SK-N-MC (cell line): ENCODE measurements around the gene FNDC3B.

Experiments used
- EZH2 ChIP-seq: fragments of 200-600 bp; sonication (generic); IDR thresholded peaks from one replicate; pipeline ENCODE4 v1.6.1; 2017; ENCODE audit warnings: antibody characterized with exemption
- POLR2AphosphoS5 ChIP-seq: IDR thresholded peaks from 2 replicates; pipeline ENCODE4 v1.6.1; 2012; ENCODE audit warnings: mild to moderate bottlenecking, low read depth, low read length, borderline replicate concordance

DNA sequence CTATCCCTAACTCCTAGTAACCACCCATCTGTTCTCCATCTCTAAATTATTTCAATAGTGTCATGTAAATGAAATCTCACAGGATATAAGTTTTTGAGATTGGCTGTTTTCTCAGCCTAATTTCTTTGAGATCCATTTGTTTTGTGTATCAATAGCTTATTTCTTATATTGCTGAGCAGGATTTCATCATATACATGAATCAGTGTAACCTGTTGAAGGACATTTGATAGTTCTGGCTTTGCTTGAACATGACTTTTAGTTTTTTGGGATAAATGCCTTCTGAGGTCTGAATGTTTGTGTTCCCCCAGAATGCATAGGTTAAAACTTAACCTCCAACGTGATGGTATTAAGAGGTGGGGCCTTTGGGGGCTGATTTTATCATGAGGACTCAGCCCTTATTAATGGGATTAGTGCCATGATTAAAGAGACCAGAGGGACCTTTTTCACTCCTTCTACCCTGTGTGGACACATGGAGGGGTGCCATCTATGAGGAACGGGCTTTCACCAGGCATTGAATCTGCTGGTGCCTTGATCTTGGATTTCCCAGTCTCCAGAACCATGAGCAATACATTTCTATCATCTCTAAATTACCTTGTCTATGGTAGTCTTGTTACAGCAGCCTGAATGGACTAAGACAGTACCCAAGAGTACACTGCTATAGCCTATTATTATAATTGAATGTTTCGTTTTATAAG is 118.3 kb downstream of the FNDC3B start:
- TF ChIP-seq EZH2 = no peak
- TF ChIP-seq POLR2AphosphoS5 = no peak
